H1 (cell line): ENCODE measurements around the gene KLF13. TPM values are rescaled to one million over a fixed set of nuclear protein-coding genes. Genes with fewer than 3 reads are reported as not detected.

ENCODE experiments used
- SP1 ChIP-seq: IDR thresholded peaks from 2 replicates; pipeline ENCODE4 v1.6.1; 2011; ENCODE audit warnings: low read depth, low read length
- polyA plus RNA-seq, 7 experiments: library from polyadenylated mRNA; depleted of rRNA in 3 of 7; stranded (reverse) in 5 of 7; unstranded in 2 of 7; fragments of >200 nt in 5 of 7; fragments of 200-250 nt in 2 of 7; gene quantifications; 1 replicate in 5 of 7; 2 replicates in 1 of 7; 4 replicates in 1 of 7; pipeline versions ENCODE4 v1.2.1 to v1.2.3, GENCODE V29; 2011 to 2013; ENCODE audit warnings: missing spikeins in 2 of 7, mixed read lengths in 2 of 7
- total RNA-seq: library from RNA; stranded (reverse); fragmentation: NEBNext Ultra II Directional; extraction: Animal tissue kit (Norgen Biotek cat#: 25700); gene quantifications from 2 replicates; pipeline ENCODE4 v1.2.1, GENCODE V29; 2021

Gene KLF13
- total and polyA plus RNA-seq, 2 of the 8 experiments (the other 6 are each of a cell fraction or from before 2014, with no cell fraction given) = 18.3 to 33.4 TPM

GRCh38 chr15:31357148-31357547 is 30.5 kb downstream of the KLF13 start (continued):
- no peak for TF ChIP-seq SP1
